Endothelial cell of umbilical vein (primary cell): ENCODE results near the gene BABAM2.

Experiments
- CTCF ChIP-seq, 2 donors: IDR thresholded peaks; 1 replicate in 1 of 2; 2 replicates in 1 of 2; pipeline ENCODE4 v1.5.1; 2011; ENCODE audit warnings: low read length in 2 of 2, mild to moderate bottlenecking in 2 of 2, moderate library complexity in 2 of 2, control low read depth in 1 of 2, inconsistent platforms in 1 of 2, low read depth in 1 of 2; ENCODE audit not compliant: insufficient read depth in 1 of 2; ENCODE audit errors: extremely low read depth in 1 of 2
- EZH2 ChIP-seq: IDR thresholded peaks from 2 replicates; pipeline ENCODE4 v1.6.1; 2012; ENCODE audit warnings: borderline replicate concordance, low read depth, mild to moderate bottlenecking, moderate library complexity, low read length, inconsistent platforms; ENCODE audit not compliant: severe bottlenecking
- POLR2A ChIP-seq: IDR thresholded peaks from 2 replicates; pipeline ENCODE4 v1.6.1; 2012; ENCODE audit warnings: low read depth, mild to moderate bottlenecking, control low read depth, low read length

GRCh38 chr2:28366496-28367282, 476.2 kb downstream of the BABAM2 start:
- TF ChIP-seq CTCF (IDR thresholded peaks at IDR 0.05; ENCODE audit: extremely low read depth in 1 of 2, insufficient read depth in 1 of 2, low read depth in 1 of 2, low read length in 2 of 2) (no peak), POLR2A (no peak), EZH2 (no peak)
